Measurements from ENCODE around the gene ROPN1. TPM values are rescaled to one million over a fixed set of nuclear protein-coding genes. Genes with fewer than 3 reads are reported as not detected.

Gene ROPN1
- total RNA-seq, 2 donors from 2014 or later = not detected

GRCh38 chr3:123929325-123929724, 62.6 kb downstream of the ROPN1 start:
- H3K9ac ChIP-seq (ENCODE audit: extremely low read depth, low read length, poor library complexity, severe bottlenecking) = no peak overlapping the region
- H3K9me3 ChIP-seq (ENCODE audit: control insufficient read depth, low read length) = no peaks in the 10 kb centered on the region
- WGBS, 2 experiments (ENCODE audit: insufficient coverage in 1 of 2, insufficient read length in 1 of 2) = 95 to 98% methylated on average over 7 to 9 of the region's 9 CpGs
- no peak overlapping the region for H3K4me3 ChIP-seq (ENCODE audit: low read length)
- peaks cover 72% of the 10 kb centered on the region for H3K36me3 Mint-ChIP-seq (ENCODE audit: low read depth)
- no peaks in the 10 kb centered on the region for H3K27me3 ChIP-seq (ENCODE audit: control insufficient read depth, insufficient read depth, low read length, poor library complexity, severe bottlenecking)
- H3K4me1 ChIP-seq (ENCODE audit: control insufficient read depth, insufficient read depth, low read length) = no peaks in the 10 kb centered on the region
- H3K36me3 ChIP-seq (ENCODE audit: control insufficient read depth, insufficient read depth, low read length) = peaks cover 80% of the 10 kb centered on the region
- no peaks in the 10 kb centered on the region for H3K27me3 Mint-ChIP-seq (ENCODE audit: insufficient read depth)
- no peak overlapping the region for H3K27ac ChIP-seq (ENCODE audit: low read depth, low read length)
- H3K4me1 Mint-ChIP-seq = peaks cover 1% of the 10 kb centered on the region
- no peaks in the 10 kb centered on the region for H3K9me3 Mint-ChIP-seq
- no peak for TF ChIP-seq CTCF (conservative IDR thresholded peaks at IDR 0.05)
- H3K27ac Mint-ChIP-seq = no peak overlapping the region
- DNase-seq = no peak
- no peak overlapping the region for H3K4me3 Mint-ChIP-seq

GRCh38 chr3:123926396-123926795, 65.5 kb downstream of the ROPN1 start:
- no peak overlapping the region for H3K4me3 ChIP-seq (ENCODE audit: low read length)
- no peak for DNase-seq
- H3K27me3 ChIP-seq (ENCODE audit: control insufficient read depth, insufficient read depth, low read length, poor library complexity, severe bottlenecking) = no peaks in the 10 kb centered on the region
- peaks cover 6% of the 10 kb centered on the region for H3K9me3 Mint-ChIP-seq
- no peaks in the 10 kb centered on the region for H3K4me1 ChIP-seq (ENCODE audit: control insufficient read depth, insufficient read depth, low read length)
- H3K27ac Mint-ChIP-seq = no peak overlapping the region
- H3K36me3 ChIP-seq (ENCODE audit: control insufficient read depth, insufficient read depth, low read length) = peaks cover 81% of the 10 kb centered on the region
- H3K9me3 ChIP-seq (ENCODE audit: control insufficient read depth, low read length) = peaks cover 19% of the 10 kb centered on the region
- H3K9ac ChIP-seq (ENCODE audit: extremely low read depth, low read length, poor library complexity, severe bottlenecking) = no peak overlapping the region
- TF ChIP-seq CTCF (conservative IDR thresholded peaks at IDR 0.05) = no peak
- peaks cover 80% of the 10 kb centered on the region for H3K36me3 Mint-ChIP-seq (ENCODE audit: low read depth)
- H3K4me3 Mint-ChIP-seq = no peak overlapping the region
- no peaks in the 10 kb centered on the region for H3K4me1 Mint-ChIP-seq
- H3K27me3 Mint-ChIP-seq (ENCODE audit: insufficient read depth) = no peaks in the 10 kb centered on the region
- no peak overlapping the region for H3K27ac ChIP-seq (ENCODE audit: low read depth, low read length)

- Mint-ChIP-seq H3K36me3 (ENCODE audit: low read depth) (peaks cover 76% of the 10 kb centered on the region), H3K27ac (no peak overlapping the region), H3K9me3 (peaks cover 21% of the 10 kb centered on the region), H3K4me1 (no peaks in the 10 kb centered on the region), H3K27me3 (ENCODE audit: insufficient read depth) (no peaks in the 10 kb centered on the region), H3K4me3 (no peak overlapping the region)
- no peaks in the 10 kb centered on the region for H3K27me3 ChIP-seq (ENCODE audit: control insufficient read depth, insufficient read depth, low read length, poor library complexity, severe bottlenecking)
- H3K36me3 ChIP-seq (ENCODE audit: control insufficient read depth, insufficient read depth, low read length) = peaks cover 81% of the 10 kb centered on the region
- peak overlapping the region; percentile 0 for H3K4me3 ChIP-seq (ENCODE audit: low read length)
- H3K9me3 ChIP-seq (ENCODE audit: control insufficient read depth, low read length) = peaks cover 34% of the 10 kb centered on the region
- DNase-seq = no peak
- H3K4me1 ChIP-seq (ENCODE audit: control insufficient read depth, insufficient read depth, low read length) = no peaks in the 10 kb centered on the region
- TF ChIP-seq CTCF (conservative IDR thresholded peaks at IDR 0.05) = no peak
- H3K9ac ChIP-seq (ENCODE audit: extremely low read depth, low read length, poor library complexity, severe bottlenecking) = no peak overlapping the region
- H3K27ac ChIP-seq (ENCODE audit: low read depth, low read length) = no peak overlapping the region
Measured at GRCh38 chr3:123920868-123921267, 71.1 kb downstream of the ROPN1 start.

All from endodermal cell (in vitro differentiated cells).